ENCODE data around the gene PSMD9. TPM values are rescaled to one million over a fixed set of nuclear protein-coding genes. Genes with fewer than 3 reads are reported as not detected.

PSMD9 gene
- total RNA-seq, 1 donor from 2014 or later = 34.3 TPM

DNA sequence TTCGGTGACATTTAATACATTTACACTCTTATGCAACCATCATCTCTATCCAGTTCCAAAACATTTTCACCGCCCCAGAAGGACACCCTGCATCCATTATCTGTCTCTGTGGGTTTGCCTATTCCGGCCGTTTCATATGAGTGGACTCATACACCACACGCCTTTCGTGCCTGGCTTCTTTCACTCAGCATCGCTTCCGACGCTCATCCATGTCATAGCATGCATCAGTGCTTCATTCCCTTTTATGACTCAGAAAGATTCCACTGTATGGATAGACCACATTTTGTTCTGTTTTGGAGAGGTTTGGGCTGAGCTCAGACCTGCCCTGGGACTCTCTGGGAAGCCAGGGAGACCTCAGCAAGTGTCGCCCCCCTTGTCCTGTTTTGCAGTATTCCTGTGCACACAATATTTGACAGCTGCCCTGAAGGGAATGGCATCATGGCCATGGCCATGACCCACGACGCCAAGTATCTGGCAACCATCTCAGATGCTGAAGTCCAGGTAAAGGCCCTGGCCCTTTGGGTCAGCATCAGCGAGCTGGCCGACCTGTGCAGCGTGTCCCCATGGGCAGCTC, 53.6 kb downstream of the PSMD9 start:
- ATAC-seq = no peak
- intact Hi-C loops (cut with DNase I) = no loop called here
- DNase-seq (ENCODE audit: low spot score) = no peak

- intact Hi-C loops (cut with DNase I) = no loop called here
- ATAC-seq (no peak), DNase-seq (ENCODE audit: low spot score) (no peak)
These were observed 55.3 kb downstream of the PSMD9 start for GRCh38 chr12:121943926-121944325.

DNA sequence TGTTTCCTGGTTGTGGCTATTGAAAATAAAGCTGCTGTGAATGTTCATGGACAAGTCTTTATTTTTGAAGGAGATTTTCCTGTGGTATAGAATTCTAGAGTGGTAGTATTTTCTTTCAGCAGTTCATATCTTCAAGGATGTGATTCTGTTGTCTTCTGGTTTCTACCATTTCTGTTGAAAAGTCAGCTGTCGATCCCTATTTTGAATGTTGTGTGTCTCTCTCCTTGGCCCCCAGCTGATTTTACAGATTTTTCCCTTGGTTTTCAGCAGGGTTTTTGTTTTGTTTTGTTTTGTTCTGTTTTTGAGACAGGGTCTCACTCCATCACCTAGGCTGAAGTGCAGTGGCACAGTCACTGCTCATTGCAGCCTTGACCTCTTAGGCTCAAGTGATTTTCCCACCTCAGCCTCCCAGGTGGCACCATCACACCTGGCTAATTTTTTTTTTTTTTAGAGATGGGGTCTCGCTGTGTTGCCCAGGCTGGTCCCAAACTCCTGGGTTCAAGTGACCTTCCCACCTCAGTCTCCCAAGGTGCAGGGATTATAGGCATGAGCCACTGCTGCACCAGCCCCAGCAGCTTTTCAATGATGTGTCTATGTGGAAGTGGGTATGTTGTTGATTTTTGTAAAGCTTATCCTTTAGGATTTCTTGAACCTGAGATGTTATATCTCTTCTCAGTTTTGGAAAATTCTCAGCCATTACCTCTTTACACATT, 57.9 kb downstream of the PSMD9 start:
- DNase-seq (ENCODE audit: low spot score) = no peak
- intact Hi-C loops (cut with DNase I) = no loop called here
- ATAC-seq = no peak

DNA sequence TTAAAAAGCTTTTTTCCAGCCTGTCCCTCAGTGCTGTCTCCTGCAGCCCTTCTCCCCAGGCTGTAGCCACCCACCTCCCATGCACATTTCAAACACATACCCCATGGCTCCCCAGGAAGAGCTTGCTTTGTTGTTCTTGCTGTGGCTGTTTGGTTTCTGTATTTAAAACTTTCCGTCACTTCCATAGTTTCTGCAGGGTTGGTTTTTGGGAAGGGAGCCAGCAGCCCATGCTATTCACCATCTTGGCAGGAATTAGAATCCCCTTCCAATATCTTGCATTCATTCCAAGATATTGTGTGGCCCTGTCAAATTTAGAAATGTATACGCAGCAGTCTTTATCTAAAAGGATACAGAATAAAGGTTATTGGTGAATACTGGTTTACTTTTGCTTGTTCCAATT, 59.4 kb downstream of the PSMD9 start:
- intact Hi-C loops (cut with DNase I) = no loop called here
- ATAC-seq (no peak), DNase-seq (ENCODE audit: low spot score) (no peak)

DNA sequence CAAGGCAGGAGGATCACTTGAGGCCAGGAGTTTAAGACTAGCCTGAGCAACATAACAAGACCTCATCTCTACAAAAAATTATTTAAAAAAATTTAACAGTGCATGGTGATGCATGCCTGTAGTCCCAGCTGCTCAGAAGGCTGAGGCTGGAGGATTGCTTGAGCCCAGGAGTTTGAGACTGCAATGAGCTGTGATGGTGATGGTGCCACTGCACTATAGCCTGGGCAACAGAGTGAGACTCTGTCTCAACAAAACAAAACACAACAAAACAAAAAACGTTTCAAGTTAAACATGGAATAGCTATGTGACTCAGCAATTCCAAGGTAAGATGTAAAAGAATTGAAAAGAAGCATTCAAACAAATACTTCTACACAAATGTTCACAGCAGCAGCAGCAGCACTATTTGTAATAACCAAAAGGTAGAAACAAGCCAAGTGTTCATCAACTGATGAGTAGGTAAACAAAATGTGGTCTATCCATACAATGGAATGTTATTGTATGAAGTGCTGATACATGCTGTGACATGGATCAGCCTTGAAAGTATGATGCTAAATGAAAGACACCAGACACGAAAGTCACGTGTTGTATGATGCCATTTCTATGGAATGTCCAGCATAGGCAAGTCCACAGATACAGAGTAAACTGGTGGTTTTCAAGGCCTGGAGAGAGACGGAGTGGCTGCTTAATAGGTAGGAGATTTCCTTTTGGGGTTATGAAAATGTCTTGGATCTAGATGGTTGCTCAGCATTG, 61.2 kb downstream of the PSMD9 start:
- intact Hi-C loops (cut with DNase I) = no loop called here
- DNase-seq (ENCODE audit: low spot score) (no peak), ATAC-seq (no peak)

DNA sequence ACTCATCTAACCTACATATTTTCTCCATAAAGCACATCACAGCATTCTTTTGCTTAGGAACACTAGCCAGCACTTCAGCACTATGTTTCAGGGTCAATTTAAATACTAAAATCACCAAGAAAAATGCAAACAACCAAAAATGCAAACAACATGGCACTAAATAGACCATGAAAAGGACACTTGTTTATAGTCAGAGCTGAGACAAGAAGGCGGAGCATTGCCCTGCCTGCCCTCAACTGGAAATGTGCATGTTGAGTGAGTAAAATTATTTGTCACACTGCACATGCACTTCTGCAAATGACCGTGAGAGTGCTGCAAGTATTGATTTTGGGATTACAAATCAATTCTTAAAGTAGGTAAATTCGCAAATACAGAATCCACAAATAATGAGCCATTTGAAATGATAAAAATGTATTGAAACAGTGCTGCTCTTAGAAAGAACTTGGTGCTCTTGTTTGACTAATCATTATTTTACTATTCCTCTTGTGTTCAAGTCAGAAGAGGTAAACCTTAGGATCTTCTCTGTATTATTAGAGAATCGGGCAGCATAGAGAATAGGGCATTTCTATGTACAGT, 64.6 kb downstream of the PSMD9 start:
- ATAC-seq (no peak), DNase-seq (ENCODE audit: low spot score) (no peak)
- intact Hi-C loops (cut with DNase I) = no loop called here

- intact Hi-C loops (cut with DNase I) = no loop called here
- DNase-seq (ENCODE audit: low spot score) (no peak), ATAC-seq (no peak)
These were observed 65.1 kb downstream of the PSMD9 start for GRCh38 chr12:121953695-121954094.

DNA sequence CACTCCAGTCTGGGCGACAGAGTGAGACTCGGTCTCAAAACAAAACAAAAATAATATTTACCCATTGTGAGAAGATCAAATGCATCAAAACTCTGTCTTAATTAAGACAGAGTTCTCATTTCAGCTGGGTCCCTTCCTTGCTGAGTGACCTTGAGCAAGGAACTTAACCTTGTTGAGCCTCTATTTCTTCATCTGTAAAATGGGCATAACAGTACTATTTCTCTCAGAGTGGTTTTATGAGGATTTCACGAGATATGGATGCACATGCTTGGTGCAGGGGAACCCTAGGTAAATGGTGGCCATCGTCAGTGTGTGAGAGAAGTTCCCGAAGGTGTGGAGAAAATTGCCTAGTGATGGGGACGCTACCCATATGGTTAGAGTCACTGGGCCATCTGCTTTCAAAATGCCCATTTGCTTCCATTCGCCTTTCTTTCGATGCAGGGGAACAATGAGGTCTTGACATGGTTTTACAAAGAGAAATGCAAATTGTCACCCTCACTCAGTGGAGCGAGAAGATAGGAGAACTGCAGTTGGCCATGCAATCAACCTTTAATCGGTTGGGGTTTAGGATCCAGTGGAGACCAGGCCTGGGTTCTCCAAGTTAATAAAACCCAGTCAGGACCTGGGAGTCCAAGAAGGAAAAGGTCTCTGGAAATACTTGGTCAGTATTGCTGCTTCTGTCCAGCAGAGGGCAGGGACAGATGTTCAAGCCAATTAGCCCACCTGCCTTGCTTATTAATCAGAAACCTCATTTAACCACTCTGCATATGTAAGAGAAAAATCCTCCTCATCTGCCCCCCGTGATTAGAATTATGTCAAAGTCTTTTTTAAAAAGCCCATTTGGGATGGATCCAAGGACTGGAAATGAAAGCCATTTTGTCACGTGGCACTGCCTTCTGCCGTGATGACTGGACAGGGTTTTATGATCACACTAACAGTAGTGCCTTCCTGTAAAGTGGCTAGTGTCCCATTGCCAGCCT, 67.0 kb downstream of the PSMD9 start:
- intact Hi-C loops (cut with DNase I) = no loop called here
- ATAC-seq (no peak), DNase-seq (ENCODE audit: low spot score) (no peak)

DNA sequence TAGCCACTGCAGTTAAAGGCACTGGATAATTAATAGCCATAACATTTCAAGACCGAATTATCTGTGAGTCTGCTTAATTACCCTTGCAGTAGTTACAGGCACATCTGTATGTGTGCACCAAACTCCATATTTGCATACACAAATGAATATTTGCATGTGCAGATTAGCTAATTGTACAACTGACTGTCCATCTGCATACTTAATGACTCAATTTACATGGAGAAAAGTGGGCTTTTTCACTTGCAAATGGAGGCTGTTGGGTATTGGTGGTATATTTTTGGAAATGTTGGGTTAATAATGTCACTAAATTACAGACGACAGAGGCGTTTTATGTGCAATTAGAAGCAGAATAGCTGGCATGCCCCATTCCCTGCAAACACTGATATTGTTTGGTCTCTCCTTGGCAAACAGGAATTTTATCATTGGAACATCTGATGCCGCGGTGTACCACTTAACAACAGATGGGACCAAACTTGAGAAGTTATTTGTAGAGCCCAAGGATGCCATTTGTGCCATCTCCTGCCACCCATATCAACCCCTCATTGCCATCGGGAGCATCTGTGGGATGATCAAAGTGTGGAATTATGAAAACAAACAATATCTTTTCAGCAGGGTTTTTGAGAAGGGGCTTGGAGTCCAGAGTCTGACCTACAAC, 69.4 kb downstream of the PSMD9 start:
- intact Hi-C loops (cut with DNase I) = no loop called here

DNA sequence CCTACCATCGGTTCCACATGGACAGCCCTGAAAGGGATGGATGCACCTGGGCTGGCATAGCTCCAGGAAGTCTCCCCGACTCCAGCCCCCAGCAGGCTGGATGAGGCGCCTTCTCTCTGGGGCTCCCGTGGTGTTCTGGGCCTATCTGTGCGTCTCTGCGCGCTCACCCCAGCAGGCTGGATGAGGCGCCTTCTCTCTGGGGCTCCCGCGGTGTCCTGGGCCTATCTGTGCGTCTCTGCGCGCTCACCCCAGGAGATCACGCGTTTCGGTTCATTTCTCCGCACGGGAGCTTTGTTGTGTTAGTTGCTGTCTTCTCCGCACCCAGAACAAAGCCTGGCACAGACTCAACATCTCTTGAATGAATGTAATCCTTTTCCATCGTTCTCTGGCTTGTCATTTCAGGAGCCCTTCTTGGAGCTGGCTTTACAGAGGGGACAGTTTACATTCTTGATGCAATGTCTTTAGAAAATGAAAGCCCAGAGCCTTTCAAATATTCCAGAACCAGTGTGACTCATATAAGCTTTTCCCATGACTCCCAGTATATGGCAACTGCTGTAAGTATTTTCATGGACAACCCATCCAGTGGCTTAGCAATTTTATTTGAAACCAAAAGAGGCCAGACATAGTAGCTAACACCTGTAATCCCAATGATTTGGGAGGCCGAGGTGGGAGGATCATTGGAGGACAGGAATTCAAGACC, 70.1 kb downstream of the PSMD9 start:
- DNase-seq (ENCODE audit: low spot score) = no peak

More for the DNA sequence above, 69.4 kb downstream of the PSMD9 start:
- DNase-seq (ENCODE audit: low spot score) (no peak), ATAC-seq (no peak)

DNA sequence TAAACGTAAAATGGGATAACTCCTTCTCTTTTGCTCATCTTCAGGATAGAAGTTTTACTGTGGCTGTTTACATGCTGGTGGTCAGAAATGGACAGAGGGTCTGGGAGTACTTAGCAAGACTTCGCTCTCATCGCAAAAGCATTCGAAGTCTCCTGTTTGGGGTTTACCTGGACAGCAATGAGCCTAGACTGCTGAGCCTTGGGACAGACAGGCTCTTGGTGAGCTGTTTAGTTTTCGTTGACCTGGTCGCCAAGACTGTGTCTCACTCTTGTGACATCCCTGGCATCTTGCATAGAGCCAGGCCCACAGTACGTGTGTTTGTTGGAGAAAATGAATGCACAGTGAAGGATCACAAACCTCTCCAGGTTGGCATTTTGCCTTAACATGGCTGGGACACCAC, 72.0 kb downstream of the PSMD9 start:
- DNase-seq (ENCODE audit: low spot score) = no peak
- intact Hi-C loops (cut with DNase I) = no loop called here
- ATAC-seq = no peak

More for the DNA sequence above, 70.1 kb downstream of the PSMD9 start:
- ATAC-seq = no peak
- intact Hi-C loops (cut with DNase I) = no loop called here

DNA sequence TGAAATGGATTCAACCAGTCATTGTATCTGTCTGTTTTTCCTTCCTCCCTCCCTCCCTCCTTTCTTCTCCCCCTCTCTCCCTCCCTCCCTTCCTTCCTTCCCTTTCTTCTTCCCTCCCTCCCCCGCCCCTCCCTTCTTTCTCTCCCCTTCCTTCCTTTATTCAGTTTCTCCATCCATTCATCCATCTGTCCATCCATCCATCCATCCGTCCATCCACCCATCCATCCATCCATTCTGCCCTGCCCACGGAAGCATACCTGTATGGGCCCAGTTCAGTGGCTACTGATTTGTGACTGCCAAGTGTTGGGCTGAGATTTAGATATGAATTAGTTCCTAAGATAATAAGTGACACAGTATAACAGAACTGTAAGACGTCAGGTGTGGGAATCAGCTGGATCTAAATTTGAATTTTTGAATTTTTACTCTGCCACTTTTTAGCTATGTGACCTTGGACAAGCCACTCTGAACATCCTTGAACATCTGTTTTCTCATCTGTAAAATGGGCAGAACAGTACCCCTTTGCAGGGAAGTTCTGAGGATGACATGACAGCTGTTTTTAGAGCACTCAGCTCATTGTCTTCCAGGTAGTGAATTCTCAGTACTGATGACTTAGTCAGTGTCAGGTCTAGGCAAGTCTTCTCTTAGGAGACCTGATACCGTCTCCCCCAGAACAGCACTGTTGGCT, 72.7 kb downstream of the PSMD9 start:
- intact Hi-C loops (cut with DNase I) = no loop called here
- ATAC-seq = no peak

DNA sequence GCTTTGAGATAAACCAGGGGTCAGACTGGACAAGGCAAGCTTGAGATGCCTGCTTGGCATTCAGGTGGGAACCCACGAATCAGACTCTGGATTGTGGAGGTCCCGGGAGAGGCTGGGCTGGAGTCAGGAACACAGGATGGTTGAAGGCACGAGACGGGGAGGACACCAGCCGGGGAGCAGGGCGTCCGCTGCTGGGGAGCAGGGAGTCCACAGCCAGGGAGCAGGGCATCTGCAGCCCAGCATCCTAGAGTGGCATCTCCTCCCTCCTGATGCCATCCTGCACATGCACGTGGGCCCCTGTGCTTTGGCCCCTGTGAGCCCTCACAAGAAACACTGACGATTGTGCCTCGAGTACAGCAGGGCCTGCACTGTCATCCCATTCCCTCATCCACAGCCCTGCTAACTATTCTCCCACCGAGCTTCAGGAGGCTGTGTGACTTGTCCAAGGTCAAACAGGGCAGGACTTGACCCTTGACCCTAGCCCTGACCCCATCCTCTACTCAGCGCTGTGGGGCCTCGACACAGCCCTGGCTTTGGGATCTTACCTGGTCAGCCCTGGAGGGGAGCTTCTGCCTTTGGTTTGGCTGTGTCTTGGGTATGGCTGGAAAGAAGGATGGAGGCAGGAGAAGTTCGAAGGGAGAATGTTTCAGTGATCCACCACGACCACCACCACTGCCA, 74.9 kb downstream of the PSMD9 start:
- ATAC-seq (no peak), DNase-seq (ENCODE audit: low spot score) (no peak)

More for the DNA sequence above, 72.7 kb downstream of the PSMD9 start:
- DNase-seq (ENCODE audit: low spot score) = no peak

DNA sequence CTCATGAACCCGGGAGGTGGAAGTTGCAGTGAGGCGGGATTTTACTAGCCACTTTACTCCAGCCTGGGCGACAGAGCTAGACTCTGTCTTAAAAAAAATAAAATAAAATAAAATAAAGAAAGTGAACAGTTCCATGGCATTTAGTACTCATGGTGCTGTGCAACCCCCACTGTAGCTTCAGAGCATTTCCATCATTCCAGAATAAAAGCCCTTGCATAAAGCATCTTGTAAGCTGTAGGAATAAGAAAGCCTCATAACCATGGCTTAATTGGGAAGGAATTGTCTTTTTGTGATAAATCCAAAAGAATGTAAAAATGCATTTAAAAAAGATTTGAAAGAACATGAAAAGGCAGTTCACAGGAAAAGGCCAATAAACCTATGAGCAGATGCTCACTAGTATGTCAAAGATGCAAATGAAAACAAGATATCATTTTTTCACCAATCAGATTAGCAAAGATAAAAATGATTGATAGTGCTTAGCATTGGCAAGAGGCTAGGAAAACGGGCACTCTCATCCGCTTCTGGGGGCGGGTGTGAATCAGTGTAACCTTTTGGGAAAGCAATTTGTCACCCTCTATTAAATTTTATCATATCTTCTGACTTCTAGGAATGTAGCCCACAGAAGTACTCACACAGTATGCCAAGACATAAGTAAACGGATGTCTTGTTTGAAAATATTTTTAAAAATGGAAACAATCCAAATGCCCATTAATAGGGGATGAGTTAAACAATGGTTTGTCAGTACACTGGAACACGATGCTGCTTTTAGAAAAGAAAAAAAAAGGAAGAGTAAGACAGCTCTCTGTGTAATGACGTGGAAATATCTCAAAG, 76.4 kb downstream of the PSMD9 start:
- intact Hi-C loops (cut with DNase I) = no loop called here
- DNase-seq (ENCODE audit: low spot score) = no peak
- ATAC-seq = no peak

More for the DNA sequence above, 74.9 kb downstream of the PSMD9 start:
- intact Hi-C loops (cut with DNase I) = no loop called here

GRCh38 chr12:121966959-121967358, 78.4 kb downstream of the PSMD9 start:
- DNase-seq (ENCODE audit: low spot score) (no peak), ATAC-seq (no peak)
- intact Hi-C loops (cut with DNase I) = no loop called here

Measured in sciatic nerve (tissue), 2 donors.